ENCODE data around the gene B3GNT3. TPM values are rescaled to one million over a fixed set of nuclear protein-coding genes. Genes with fewer than 3 reads are reported as not detected.
A peak's percentile ranks its signal among the peaks of the same experiment; 100 is the strongest.

The B3GNT3 gene
- total and polyA plus RNA-seq, 4 donors, result 0.42 to 4.5 (median 1.9) TPM; not detected in 1

DNA sequence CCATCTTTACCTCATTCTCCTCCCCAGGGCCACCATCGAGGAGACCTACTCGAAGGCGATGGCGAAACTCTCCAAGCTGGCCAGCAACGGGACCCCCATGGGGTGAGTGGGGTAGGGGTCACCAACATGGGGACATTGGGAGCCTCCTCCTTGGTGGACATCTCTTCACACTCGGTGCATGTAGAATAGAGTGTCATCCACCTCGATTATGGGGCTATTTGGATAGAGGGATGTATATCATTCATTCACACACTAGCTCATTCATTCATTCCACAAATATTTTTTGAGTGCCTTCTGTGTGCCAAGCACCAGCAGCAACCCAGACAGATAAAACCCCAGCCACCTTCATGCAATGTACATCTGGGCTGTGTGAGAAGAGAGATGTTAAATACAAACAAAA, 30.6 kb upstream of the B3GNT3 start:
- Histone ChIP-seq H3K27me3 (ENCODE audit: control insufficient read depth in 1 of 2, insufficient read depth in 2 of 2, low read length in 1 of 2) (no peaks in the 10 kb centered on the region), H3K4me3 (ENCODE audit: low read length in 2 of 2) (no peak overlapping the region), H3K4me1 (ENCODE audit: control insufficient read depth in 1 of 2, insufficient read depth in 2 of 2, low read length in 2 of 2) (no peaks in the 10 kb centered on the region), H3K9me3 (ENCODE audit: control insufficient read depth, low read length) (no peaks in the 10 kb centered on the region), H3K36me3 (ENCODE audit: control insufficient read depth in 1 of 2, insufficient read depth in 2 of 2, low read length in 1 of 2) (no peaks in the 10 kb centered on the region), H3K27ac (ENCODE audit: low read depth in 1 of 2, low read length in 2 of 2) (no peak overlapping the region)
- no peak for ATAC-seq (ENCODE audit: low FRiP score)
- 91 to 94% methylated on average over 7 of the region's 7 CpGs for WGBS, 2 donors
- DNase-seq, result no peak
- intact Hi-C loops (cut with DNase I), result loop anchor here in 1 of 2 donors (5.0 kb wide), 1 partner anchor 197 kb away; no protein-coding TSS in a partner anchor

GRCh38 chr19:17765069-17765618, 29.8 kb upstream of the B3GNT3 start:
- 86 to 93% methylated on average over 12 of the region's 12 CpGs for WGBS, 2 donors
- no peaks in the 10 kb centered on the region for H3K4me1 ChIP-seq (ENCODE audit: control insufficient read depth in 1 of 2, insufficient read depth in 2 of 2, low read length in 2 of 2)
- no peaks in the 10 kb centered on the region for H3K27me3 ChIP-seq (ENCODE audit: control insufficient read depth in 1 of 2, insufficient read depth in 2 of 2, low read length in 1 of 2)
- H3K36me3 ChIP-seq (ENCODE audit: control insufficient read depth in 1 of 2, insufficient read depth in 2 of 2, low read length in 1 of 2), result no peaks in the 10 kb centered on the region
- DNase-seq, result peak; percentile 83 to 85
- intact Hi-C loops (cut with DNase I), result loop anchor here (5.0 kb wide), 1 partner anchor 158 kb away; no protein-coding TSS in a partner anchor
- no peak overlapping the region for H3K4me3 ChIP-seq (ENCODE audit: low read length in 2 of 2)
- H3K9me3 ChIP-seq (ENCODE audit: control insufficient read depth, low read length), result no peaks in the 10 kb centered on the region
- no peak overlapping the region for H3K27ac ChIP-seq (ENCODE audit: low read depth in 1 of 2, low read length in 2 of 2)
- peak; percentile 29 for ATAC-seq (ENCODE audit: low FRiP score)

DNA sequence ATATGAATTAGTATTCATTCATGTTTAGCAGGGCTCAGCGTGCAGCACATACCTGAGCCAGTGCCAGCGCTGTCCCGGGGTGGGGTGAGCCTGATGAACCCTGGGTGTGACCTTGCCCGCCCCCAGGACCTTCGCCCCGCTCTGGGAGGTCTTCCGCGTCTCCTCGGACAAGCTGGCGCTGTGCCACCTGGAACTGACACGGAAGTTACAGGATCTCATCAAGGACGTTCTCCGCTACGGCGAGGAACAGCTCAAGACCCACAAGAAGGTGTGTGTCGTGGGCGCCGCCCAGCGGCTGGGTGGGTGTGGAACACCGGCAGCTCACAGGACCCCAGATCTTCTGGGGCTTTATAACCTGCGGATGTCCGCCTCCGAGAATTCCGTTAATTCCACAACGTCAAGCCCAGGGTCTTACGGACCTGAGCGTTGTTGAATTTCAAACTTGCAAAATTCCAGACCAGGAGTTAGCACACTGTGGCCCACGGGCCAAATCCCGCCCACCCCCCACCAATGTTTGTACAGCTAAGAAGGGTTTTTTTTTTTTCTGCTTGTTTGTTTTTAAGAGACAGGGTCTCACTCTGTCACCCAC, 28.3 kb upstream of the B3GNT3 start:
- H3K4me1 ChIP-seq (ENCODE audit: control insufficient read depth in 1 of 2, insufficient read depth in 2 of 2, low read length in 2 of 2), result no peaks in the 10 kb centered on the region
- H3K4me3 ChIP-seq (ENCODE audit: low read length in 2 of 2), result no peak overlapping the region
- 5 to 9% methylated on average over 29 of the region's 29 CpGs for WGBS, 2 donors
- intact Hi-C loops (cut with DNase I), result loop anchor here (5.0 kb wide), 1 partner anchor 159 kb away; no protein-coding TSS in a partner anchor
- ATAC-seq (ENCODE audit: low FRiP score) (peak; percentile 79), DNase-seq (peak; percentile 88 to 93)
- no peaks in the 10 kb centered on the region for H3K27me3 ChIP-seq (ENCODE audit: control insufficient read depth in 1 of 2, insufficient read depth in 2 of 2, low read length in 1 of 2)
- no peaks in the 10 kb centered on the region for H3K36me3 ChIP-seq (ENCODE audit: control insufficient read depth in 1 of 2, insufficient read depth in 2 of 2, low read length in 1 of 2)
- H3K27ac ChIP-seq (ENCODE audit: low read depth in 1 of 2, low read length in 2 of 2), result no peak overlapping the region
- H3K9me3 ChIP-seq (ENCODE audit: control insufficient read depth, low read length), result no peaks in the 10 kb centered on the region

DNA sequence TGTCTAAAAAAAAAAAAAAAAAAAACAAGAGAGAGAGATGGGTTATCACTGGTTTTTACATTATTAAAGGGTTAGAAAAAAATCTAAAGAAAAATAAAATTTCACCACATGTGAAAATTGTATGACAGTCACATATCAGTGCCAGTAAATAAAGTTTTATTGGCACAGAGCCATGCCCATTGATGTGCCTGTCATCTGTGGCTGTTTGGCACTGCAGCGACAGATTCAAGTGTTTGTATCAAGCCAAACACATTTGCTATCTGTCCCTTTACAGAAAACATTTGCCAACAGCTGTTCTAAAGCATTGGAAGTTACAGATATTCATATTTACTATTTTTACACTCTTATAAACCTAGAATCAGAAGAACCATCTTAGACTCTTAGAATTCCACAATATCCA, 27.4 kb upstream of the B3GNT3 start:
- no peak overlapping the region for H3K27ac ChIP-seq (ENCODE audit: low read depth in 1 of 2, low read length in 2 of 2)
- no peak for ATAC-seq (ENCODE audit: low FRiP score)
- DNase-seq, result no peak
- no peak overlapping the region for H3K4me3 ChIP-seq (ENCODE audit: low read length in 2 of 2)
- WGBS, 2 donors, result 27 to 34% methylated on average over 1 of the region's 1 CpG
- H3K27me3 ChIP-seq (ENCODE audit: control insufficient read depth in 1 of 2, insufficient read depth in 2 of 2, low read length in 1 of 2), result no peaks in the 10 kb centered on the region
- no peaks in the 10 kb centered on the region for H3K4me1 ChIP-seq (ENCODE audit: control insufficient read depth in 1 of 2, insufficient read depth in 2 of 2, low read length in 2 of 2)
- intact Hi-C loops (cut with DNase I), result loop anchor here (5.0 kb wide), 1 partner anchor 160 kb away; no protein-coding TSS in a partner anchor
- H3K9me3 ChIP-seq (ENCODE audit: control insufficient read depth, low read length), result no peaks in the 10 kb centered on the region
- no peaks in the 10 kb centered on the region for H3K36me3 ChIP-seq (ENCODE audit: control insufficient read depth in 1 of 2, insufficient read depth in 2 of 2, low read length in 1 of 2)

GRCh38 chr19:17770613-17771012, 24.3 kb upstream of the B3GNT3 start:
- intact Hi-C loops (cut with DNase I), result no loop called here
- Histone ChIP-seq H3K9me3 (ENCODE audit: control insufficient read depth, low read length) (no peaks in the 10 kb centered on the region), H3K36me3 (ENCODE audit: control insufficient read depth in 1 of 2, insufficient read depth in 2 of 2, low read length in 1 of 2) (no peaks in the 10 kb centered on the region), H3K27ac (ENCODE audit: low read depth in 1 of 2, low read length in 2 of 2) (no peak overlapping the region), H3K27me3 (ENCODE audit: control insufficient read depth in 1 of 2, insufficient read depth in 2 of 2, low read length in 1 of 2) (no peaks in the 10 kb centered on the region), H3K4me1 (ENCODE audit: control insufficient read depth in 1 of 2, insufficient read depth in 2 of 2, low read length in 2 of 2) (no peaks in the 10 kb centered on the region), H3K4me3 (ENCODE audit: low read length in 2 of 2) (no peak overlapping the region)
- ATAC-seq (ENCODE audit: low FRiP score), result no peak
- no peak for DNase-seq
- 83% methylated on average over 13 of the region's 13 CpGs for WGBS, 2 donors

- 95% methylated on average over 4 of the region's 4 CpGs for WGBS, 2 donors
- Histone ChIP-seq H3K27me3 (ENCODE audit: control insufficient read depth in 1 of 2, insufficient read depth in 2 of 2, low read length in 1 of 2) (no peaks in the 10 kb centered on the region), H3K4me3 (ENCODE audit: low read length in 2 of 2) (no peak overlapping the region), H3K4me1 (ENCODE audit: control insufficient read depth in 1 of 2, insufficient read depth in 2 of 2, low read length in 2 of 2) (no peaks in the 10 kb centered on the region), H3K36me3 (ENCODE audit: control insufficient read depth in 1 of 2, insufficient read depth in 2 of 2, low read length in 1 of 2) (no peaks in the 10 kb centered on the region), H3K9me3 (ENCODE audit: control insufficient read depth, low read length) (no peaks in the 10 kb centered on the region), H3K27ac (ENCODE audit: low read depth in 1 of 2, low read length in 2 of 2) (no peak overlapping the region)
- DNase-seq (no peak), ATAC-seq (ENCODE audit: low FRiP score) (no peak)
- intact Hi-C loops (cut with DNase I), result no loop called here
These were observed 22.8 kb upstream of the B3GNT3 start for GRCh38 chr19:17772172-17772571.

- H3K27me3 ChIP-seq (ENCODE audit: control insufficient read depth in 1 of 2, insufficient read depth in 2 of 2, low read length in 1 of 2), result no peaks in the 10 kb centered on the region
These were observed 19.6 kb upstream of the B3GNT3 start for GRCh38 chr19:17775245-17775927.

GRCh38 chr19:17775991-17776803, 18.7 kb upstream of the B3GNT3 start:
- intact Hi-C loops (cut with DNase I), result loop anchor here in 1 of 2 donors (5.0 kb wide), 1 partner anchor 74 kb away; no protein-coding TSS in a partner anchor
- Histone ChIP-seq H3K27ac (ENCODE audit: low read depth in 1 of 2, low read length in 2 of 2) (no peak overlapping the region), H3K27me3 (ENCODE audit: control insufficient read depth in 1 of 2, insufficient read depth in 2 of 2, low read length in 1 of 2) (no peaks in the 10 kb centered on the region), H3K36me3 (ENCODE audit: control insufficient read depth in 1 of 2, insufficient read depth in 2 of 2, low read length in 1 of 2) (no peaks in the 10 kb centered on the region), H3K9me3 (ENCODE audit: control insufficient read depth, low read length) (no peaks in the 10 kb centered on the region), H3K4me3 (ENCODE audit: low read length in 2 of 2) (no peak overlapping the region), H3K4me1 (ENCODE audit: control insufficient read depth in 1 of 2, insufficient read depth in 2 of 2, low read length in 2 of 2) (no peaks in the 10 kb centered on the region)
- ATAC-seq (ENCODE audit: low FRiP score) (no peak), DNase-seq (no peak)
- WGBS, 2 donors, result 68 to 71% methylated on average over 27 of the region's 27 CpGs

More at GRCh38 chr19:17775245-17775927, 19.6 kb upstream of the B3GNT3 start:
- no peak overlapping the region for H3K4me3 ChIP-seq (ENCODE audit: low read length in 2 of 2)
- 61 to 62% methylated on average over 16 of the region's 16 CpGs for WGBS, 2 donors
- no peak overlapping the region for H3K27ac ChIP-seq (ENCODE audit: low read depth in 1 of 2, low read length in 2 of 2)
- no peak for ATAC-seq (ENCODE audit: low FRiP score)
- no peaks in the 10 kb centered on the region for H3K36me3 ChIP-seq (ENCODE audit: control insufficient read depth in 1 of 2, insufficient read depth in 2 of 2, low read length in 1 of 2)
- intact Hi-C loops (cut with DNase I), result loop anchor here in 1 of 2 donors (5.0 kb wide), 1 partner anchor 73 kb away; no protein-coding TSS in a partner anchor
- no peak for DNase-seq
- no peaks in the 10 kb centered on the region for H3K4me1 ChIP-seq (ENCODE audit: control insufficient read depth in 1 of 2, insufficient read depth in 2 of 2, low read length in 2 of 2)
- no peaks in the 10 kb centered on the region for H3K9me3 ChIP-seq (ENCODE audit: control insufficient read depth, low read length)
